H1 (cell line): ENCODE measurements around the gene CAMTA2. TPM values are rescaled to one million over a fixed set of nuclear protein-coding genes. Genes with fewer than 3 reads are reported as not detected.

Source experiments
- polyA plus RNA-seq, 7 experiments: library from polyadenylated mRNA; depleted of rRNA in 3 of 7; stranded (reverse) in 5 of 7; unstranded in 2 of 7; fragments of >200 nt in 5 of 7; fragments of 200-250 nt in 2 of 7; gene quantifications; 1 replicate in 5 of 7; 2 replicates in 1 of 7; 4 replicates in 1 of 7; pipeline versions ENCODE4 v1.2.1 to v1.2.3, GENCODE V29; 2011 to 2013; ENCODE audit warnings: missing spikeins in 2 of 7, mixed read lengths in 2 of 7
- total RNA-seq: library from RNA; stranded (reverse); fragmentation: NEBNext Ultra II Directional; extraction: Animal tissue kit (Norgen Biotek cat#: 25700); gene quantifications from 2 replicates; pipeline ENCODE4 v1.2.1, GENCODE V29; 2021
- TF ChIP-seq, protein P1 (sequence below): IDR thresholded peaks from 2 replicates; pipeline ENCODE4 v1.6.1; 2011; ENCODE audit warnings: low read depth, mild to moderate bottlenecking, low read length; ENCODE audit not compliant: insufficient read depth

CAMTA2 gene
- total and polyA plus RNA-seq, 2 of the 8 experiments (the other 6 are each of a cell fraction or from before 2014, with no cell fraction given) = 5.5 to 12.0 TPM

DNA sequence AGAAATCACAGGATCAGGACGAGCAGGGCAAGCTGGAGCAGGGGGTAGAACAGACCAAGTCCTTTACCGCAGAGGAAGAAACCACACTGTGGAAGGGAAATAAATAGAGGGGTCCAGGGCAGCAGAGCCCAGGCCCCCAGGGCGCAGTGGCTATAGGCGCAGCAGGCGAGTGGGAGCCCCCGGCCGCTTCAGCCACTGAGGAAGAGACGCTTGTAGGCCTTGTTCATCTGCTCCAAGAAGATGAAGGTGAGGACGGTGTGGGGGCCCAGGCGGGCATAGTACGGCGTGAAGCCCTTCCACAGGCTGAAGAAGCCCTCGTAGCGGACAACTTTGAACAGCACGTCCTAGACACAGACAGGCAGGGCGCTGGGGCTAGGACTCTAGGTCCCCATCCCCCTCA lies 49.9 kb downstream of the CAMTA2 start (continued):
- TF ChIP-seq, protein P1, sequence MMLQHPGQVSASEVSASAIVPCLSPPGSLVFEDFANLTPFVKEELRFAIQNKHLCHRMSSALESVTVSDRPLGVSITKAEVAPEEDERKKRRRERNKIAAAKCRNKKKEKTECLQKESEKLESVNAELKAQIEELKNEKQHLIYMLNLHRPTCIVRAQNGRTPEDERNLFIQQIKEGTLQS = no peak
- TF ChIP-seq, all 59 proteins: peak for 0
